Gastroesophageal sphincter (tissue), 3 donors: ENCODE results near the gene MYO18A.

ENCODE experiments used
- EP300 ChIP-seq: sonication (generic); formaldehyde crosslinking; IDR thresholded peaks from one replicate; pipeline ENCODE4 v1.6.1; 2017; ENCODE audit warnings: antibody characterized with exemption, mild to moderate bottlenecking
- POLR2A ChIP-seq, 2 donors: fragments of 450-650 bp; IDR thresholded peaks; one replicate each; pipeline ENCODE4 v1.6.1; 2017; ENCODE audit warnings: antibody characterized with exemption in 2 of 2, mild to moderate bottlenecking in 2 of 2, moderate library complexity in 1 of 2
- POLR2AphosphoS5 ChIP-seq: sonication (generic); formaldehyde crosslinking; IDR thresholded peaks from one replicate; pipeline ENCODE4 v1.6.1; 2017; ENCODE audit warnings: antibody characterized with exemption
- TF ChIP-seq, protein P1 (sequence below), 4 experiments: fragments of 200-600 bp in 2 of 4; fragments of 450-650 bp in 2 of 4; sonication (generic) in 1 of 4; IDR thresholded peaks; one replicate each; pipeline ENCODE4 v1.5.1; 2017 to 2019; ENCODE audit warnings: antibody characterized with exemption in 4 of 4, mild to moderate bottlenecking in 2 of 4, moderate library complexity in 2 of 4

DNA sequence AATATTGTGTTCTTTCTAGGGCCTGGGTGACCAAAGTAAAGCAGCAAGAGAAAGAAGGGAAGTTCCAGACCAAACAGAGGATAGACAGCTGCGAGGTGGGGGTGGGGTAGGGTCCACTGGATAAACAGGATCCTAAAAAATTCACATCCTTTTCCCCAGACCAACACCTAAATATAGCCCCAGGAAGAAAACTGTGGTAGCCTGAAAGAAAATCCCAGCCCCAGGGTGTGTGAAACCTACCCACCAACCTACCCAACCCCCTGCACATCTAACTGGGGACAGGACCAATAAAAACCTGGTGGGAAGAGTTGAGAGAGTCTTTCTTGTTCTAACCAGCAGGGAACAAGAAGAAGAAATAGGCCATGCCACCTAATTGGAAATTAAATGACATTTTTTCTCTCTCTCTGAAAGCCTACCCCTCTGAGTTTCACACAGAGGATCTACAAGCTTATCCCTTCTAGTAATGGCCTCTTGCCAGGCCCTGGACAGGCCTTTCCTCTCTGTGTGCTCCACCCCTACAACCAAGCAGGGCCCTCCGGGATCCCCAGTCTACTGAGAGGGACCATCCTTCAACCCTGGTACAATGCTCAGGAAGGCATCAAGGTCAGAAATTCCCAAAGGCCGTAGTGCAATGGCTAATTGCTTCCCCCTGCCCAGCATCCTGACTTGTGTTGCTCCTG, 12.0 kb downstream of the MYO18A start:
- TF ChIP-seq, protein P1, sequence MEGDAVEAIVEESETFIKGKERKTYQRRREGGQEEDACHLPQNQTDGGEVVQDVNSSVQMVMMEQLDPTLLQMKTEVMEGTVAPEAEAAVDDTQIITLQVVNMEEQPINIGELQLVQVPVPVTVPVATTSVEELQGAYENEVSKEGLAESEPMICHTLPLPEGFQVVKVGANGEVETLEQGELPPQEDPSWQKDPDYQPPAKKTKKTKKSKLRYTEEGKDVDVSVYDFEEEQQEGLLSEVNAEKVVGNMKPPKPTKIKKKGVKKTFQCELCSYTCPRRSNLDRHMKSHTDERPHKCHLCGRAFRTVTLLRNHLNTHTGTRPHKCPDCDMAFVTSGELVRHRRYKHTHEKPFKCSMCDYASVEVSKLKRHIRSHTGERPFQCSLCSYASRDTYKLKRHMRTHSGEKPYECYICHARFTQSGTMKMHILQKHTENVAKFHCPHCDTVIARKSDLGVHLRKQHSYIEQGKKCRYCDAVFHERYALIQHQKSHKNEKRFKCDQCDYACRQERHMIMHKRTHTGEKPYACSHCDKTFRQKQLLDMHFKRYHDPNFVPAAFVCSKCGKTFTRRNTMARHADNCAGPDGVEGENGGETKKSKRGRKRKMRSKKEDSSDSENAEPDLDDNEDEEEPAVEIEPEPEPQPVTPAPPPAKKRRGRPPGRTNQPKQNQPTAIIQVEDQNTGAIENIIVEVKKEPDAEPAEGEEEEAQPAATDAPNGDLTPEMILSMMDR (IDR thresholded peaks at IDR 0.05): no peak
- TF ChIP-seq POLR2AphosphoS5 (no peak), POLR2A (IDR thresholded peaks at IDR 0.05) (no peak), EP300 (no peak)
